ENCODE results near the gene SEM1. TPM values are rescaled to one million over a fixed set of nuclear protein-coding genes. Genes with fewer than 3 reads are reported as not detected.
"Not testable (repeated sequence)": the region's sequence is repeated elsewhere in the genome, so short reads cannot be mapped to it uniquely, and the experiment has no call there.

SEM1 gene
- total RNA-seq, 2 donors from 2014 or later: 15.2 to 24.9 TPM

GRCh38 chr7:96667026-96667425 lies 42.6 kb downstream of the SEM1 start:
- peaks cover 8% of the 10 kb centered on the region for H3K36me3 Mint-ChIP-seq (ENCODE audit: low read depth)
- no peak overlapping the region for H3K27ac Mint-ChIP-seq
- H3K9me3 ChIP-seq (ENCODE audit: control insufficient read depth, low read length, poor library complexity, severe bottlenecking): no peaks in the 10 kb centered on the region
- no peak for DNase-seq
- H3K27me3 Mint-ChIP-seq: no peaks in the 10 kb centered on the region
- H3K4me3 Mint-ChIP-seq: no peak overlapping the region
- H3K4me1 Mint-ChIP-seq: peaks cover 15% of the 10 kb centered on the region
- no peak for ATAC-seq

GRCh38 chr7:96665689-96666088 lies 44.0 kb downstream of the SEM1 start:
- no peak for DNase-seq
- Mint-ChIP-seq H3K27me3 (no peaks in the 10 kb centered on the region), H3K36me3 (ENCODE audit: low read depth) (peaks cover 5% of the 10 kb centered on the region), H3K4me1 (peaks cover 13% of the 10 kb centered on the region), H3K4me3 (no peak overlapping the region), H3K27ac (no peak overlapping the region)
- no peaks in the 10 kb centered on the region for H3K9me3 ChIP-seq (ENCODE audit: control insufficient read depth, low read length, poor library complexity, severe bottlenecking)
- ATAC-seq: no peak

GRCh38 chr7:96664793-96665192 lies 44.9 kb downstream of the SEM1 start:
- Mint-ChIP-seq H3K27me3 (no peaks in the 10 kb centered on the region), H3K27ac (peak overlapping the region; percentile 3), H3K4me3 (no peak overlapping the region), H3K4me1 (peaks cover 13% of the 10 kb centered on the region), H3K36me3 (ENCODE audit: low read depth) (peaks cover 5% of the 10 kb centered on the region)
- no peaks in the 10 kb centered on the region for H3K9me3 ChIP-seq (ENCODE audit: control insufficient read depth, low read length, poor library complexity, severe bottlenecking)
- DNase-seq (no peak), ATAC-seq (no peak)

- Mint-ChIP-seq H3K4me1 (peaks cover 13% of the 10 kb centered on the region), H3K27ac (peak overlapping the region; percentile 3), H3K36me3 (ENCODE audit: low read depth) (peaks cover 7% of the 10 kb centered on the region), H3K4me3 (no peak overlapping the region), H3K27me3 (no peaks in the 10 kb centered on the region)
- DNase-seq: no peak
- ATAC-seq: no peak
- H3K9me3 ChIP-seq (ENCODE audit: control insufficient read depth, low read length, poor library complexity, severe bottlenecking): no peaks in the 10 kb centered on the region
Observed at GRCh38 chr7:96663871-96664445, 45.7 kb downstream of the SEM1 start.

GRCh38 chr7:96663457-96663856 lies 46.2 kb downstream of the SEM1 start:
- Mint-ChIP-seq H3K27me3 (no peaks in the 10 kb centered on the region), H3K27ac (peak overlapping the region; percentile 3), H3K4me1 (peaks cover 11% of the 10 kb centered on the region), H3K4me3 (no peak overlapping the region), H3K36me3 (ENCODE audit: low read depth) (peaks cover 4% of the 10 kb centered on the region)
- ATAC-seq (no peak), DNase-seq (no peak)
- no peaks in the 10 kb centered on the region for H3K9me3 ChIP-seq (ENCODE audit: control insufficient read depth, low read length, poor library complexity, severe bottlenecking)

GRCh38 chr7:96662151-96662550 lies 47.5 kb downstream of the SEM1 start:
- H3K27me3 Mint-ChIP-seq; DNase-seq; ATAC-seq; H3K27ac Mint-ChIP-seq; H3K4me3 Mint-ChIP-seq; H3K9me3 ChIP-seq (ENCODE audit: control insufficient read depth, low read length, poor library complexity, severe bottlenecking); H3K36me3 Mint-ChIP-seq (ENCODE audit: low read depth): not testable (repeated sequence)
- peaks cover 11% of the 10 kb centered on the region for H3K4me1 Mint-ChIP-seq

- ATAC-seq (no peak), DNase-seq (no peak)
- Mint-ChIP-seq H3K36me3 (ENCODE audit: low read depth) (peaks cover 2% of the 10 kb centered on the region), H3K27me3 (no peaks in the 10 kb centered on the region), H3K4me3 (no peak overlapping the region), H3K27ac (no peak overlapping the region), H3K4me1 (peaks cover 2% of the 10 kb centered on the region)
- H3K9me3 ChIP-seq (ENCODE audit: control insufficient read depth, low read length, poor library complexity, severe bottlenecking): no peaks in the 10 kb centered on the region
Observed at GRCh38 chr7:96658022-96658412, 51.6 kb downstream of the SEM1 start.

- DNase-seq: no peak
- no peak overlapping the region for H3K4me3 Mint-ChIP-seq
- ATAC-seq: no peak
- no peak overlapping the region for H3K27ac Mint-ChIP-seq
- no peaks in the 10 kb centered on the region for H3K9me3 ChIP-seq (ENCODE audit: control insufficient read depth, low read length, poor library complexity, severe bottlenecking)
- H3K27me3 Mint-ChIP-seq: no peaks in the 10 kb centered on the region
- H3K4me1 Mint-ChIP-seq: no peaks in the 10 kb centered on the region
- peaks cover 2% of the 10 kb centered on the region for H3K36me3 Mint-ChIP-seq (ENCODE audit: low read depth)
Observed at GRCh38 chr7:96657347-96658021, 52.2 kb downstream of the SEM1 start.

- DNase-seq: no peak
- H3K9me3 ChIP-seq (ENCODE audit: control insufficient read depth, low read length, poor library complexity, severe bottlenecking): no peaks in the 10 kb centered on the region
- ATAC-seq: no peak
- peaks cover 2% of the 10 kb centered on the region for H3K36me3 Mint-ChIP-seq (ENCODE audit: low read depth)
- no peak overlapping the region for H3K27ac Mint-ChIP-seq
- H3K27me3 Mint-ChIP-seq: no peaks in the 10 kb centered on the region
- no peak overlapping the region for H3K4me3 Mint-ChIP-seq
- H3K4me1 Mint-ChIP-seq: no peaks in the 10 kb centered on the region
Observed at GRCh38 chr7:96655956-96656355, 53.7 kb downstream of the SEM1 start.

GRCh38 chr7:96654630-96655188 lies 54.9 kb downstream of the SEM1 start:
- Mint-ChIP-seq H3K27ac (no peak overlapping the region), H3K36me3 (ENCODE audit: low read depth) (peaks cover 2% of the 10 kb centered on the region)
- ATAC-seq: no peak

GRCh38 chr7:96649981-96650380 lies 59.7 kb downstream of the SEM1 start:
- Mint-ChIP-seq H3K27ac (no peak overlapping the region), H3K4me1 (no peaks in the 10 kb centered on the region), H3K4me3 (no peak overlapping the region), H3K36me3 (ENCODE audit: low read depth) (peaks cover 5% of the 10 kb centered on the region), H3K27me3 (no peaks in the 10 kb centered on the region)
- ATAC-seq (no peak), DNase-seq (no peak)
- H3K9me3 ChIP-seq (ENCODE audit: control insufficient read depth, low read length, poor library complexity, severe bottlenecking): no peaks in the 10 kb centered on the region

More at GRCh38 chr7:96654630-96655188, 54.9 kb downstream of the SEM1 start:
- Mint-ChIP-seq H3K4me3 (no peak overlapping the region), H3K4me1 (no peaks in the 10 kb centered on the region), H3K27me3 (no peaks in the 10 kb centered on the region)
- H3K9me3 ChIP-seq (ENCODE audit: control insufficient read depth, low read length, poor library complexity, severe bottlenecking): no peaks in the 10 kb centered on the region
- no peak for DNase-seq

- ATAC-seq (no peak), DNase-seq (no peak)
- H3K4me3 Mint-ChIP-seq: no peak overlapping the region
- H3K4me1 Mint-ChIP-seq: no peaks in the 10 kb centered on the region
- H3K36me3 Mint-ChIP-seq (ENCODE audit: low read depth): peaks cover 5% of the 10 kb centered on the region
- no peaks in the 10 kb centered on the region for H3K27me3 Mint-ChIP-seq
- H3K27ac Mint-ChIP-seq: no peak overlapping the region
- no peaks in the 10 kb centered on the region for H3K9me3 ChIP-seq (ENCODE audit: control insufficient read depth, low read length, poor library complexity, severe bottlenecking)
Observed at GRCh38 chr7:96648784-96649183, 60.9 kb downstream of the SEM1 start.

GRCh38 chr7:96647733-96648132 lies 61.9 kb downstream of the SEM1 start:
- H3K36me3 Mint-ChIP-seq (ENCODE audit: low read depth): peaks cover 5% of the 10 kb centered on the region
- H3K27me3 Mint-ChIP-seq: no peaks in the 10 kb centered on the region
- H3K4me3 Mint-ChIP-seq: no peak overlapping the region
- ATAC-seq (no peak), DNase-seq (no peak)
- no peaks in the 10 kb centered on the region for H3K9me3 ChIP-seq (ENCODE audit: control insufficient read depth, low read length, poor library complexity, severe bottlenecking)
- no peak overlapping the region for H3K27ac Mint-ChIP-seq
- H3K4me1 Mint-ChIP-seq: no peaks in the 10 kb centered on the region

- H3K9me3 ChIP-seq (ENCODE audit: control insufficient read depth, low read length, poor library complexity, severe bottlenecking): no peaks in the 10 kb centered on the region
- Mint-ChIP-seq H3K36me3 (ENCODE audit: low read depth) (peaks cover 5% of the 10 kb centered on the region), H3K4me1 (no peaks in the 10 kb centered on the region), H3K4me3 (no peak overlapping the region), H3K27me3 (no peaks in the 10 kb centered on the region), H3K27ac (no peak overlapping the region)
- no peak for ATAC-seq
- DNase-seq: no peak
Observed at GRCh38 chr7:96645084-96645483, 64.6 kb downstream of the SEM1 start.

All from T-helper 17 cell (primary cell).